GM21390 (cell line): Measurements from ENCODE around the gene C1QTNF7.

Experiments used
- ATAC-seq: cut with Tn5 transposase; IDR thresholded peaks from one replicate; pipeline ENCODE4 v1.9.1; 2021; ENCODE audit not compliant: unreplicated experiment

C1QTNF7 gene

DNA sequence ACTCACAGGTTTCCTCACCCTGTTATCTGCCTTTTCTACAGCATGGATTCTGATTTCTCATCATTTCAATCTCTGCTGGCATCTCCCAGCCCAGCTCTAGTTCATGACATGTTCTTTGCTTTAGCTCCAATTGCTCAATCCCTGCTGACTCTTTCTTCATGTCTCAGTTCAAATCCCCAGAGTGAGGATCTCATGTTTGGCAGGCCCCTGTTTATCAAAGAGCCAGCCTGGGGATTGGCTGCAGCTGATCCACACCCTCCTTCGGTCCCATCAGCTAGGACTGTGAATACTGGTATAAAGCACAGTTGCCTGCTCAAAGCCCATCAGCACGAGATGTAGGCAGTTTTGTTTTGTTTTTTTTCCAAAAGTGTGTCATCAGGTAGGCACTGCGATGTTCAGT lies 27.5 kb downstream of the C1QTNF7 start:
- no peak for ATAC-seq

- peak; percentile 99 for ATAC-seq
Measured at GRCh38 chr4:15457406-15458201, 29.8 kb downstream of the C1QTNF7 start.

GRCh38 chr4:15458616-15459015 lies 30.8 kb downstream of the C1QTNF7 start:
- no peak for ATAC-seq

DNA sequence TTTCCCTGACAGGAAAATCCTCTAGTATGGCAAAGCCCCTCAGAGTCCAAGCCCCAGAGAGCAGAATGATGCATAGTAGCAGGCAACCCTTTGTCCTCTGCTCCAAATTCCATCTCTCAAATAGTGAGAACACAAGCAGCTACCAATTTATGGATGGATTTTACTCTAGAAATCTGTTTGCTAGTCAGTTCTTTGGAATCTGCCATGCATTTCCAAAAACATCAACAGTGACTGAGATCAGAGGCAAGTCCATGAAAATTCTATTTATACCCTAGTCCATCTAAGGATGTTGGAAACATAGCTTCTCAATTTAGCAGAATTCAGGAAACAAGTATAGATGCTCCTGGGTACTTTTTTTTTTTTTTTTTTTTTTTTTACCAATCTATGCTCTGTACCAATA lies 31.9 kb downstream of the C1QTNF7 start:
- no peak for ATAC-seq

- no peak for ATAC-seq
Measured at GRCh38 chr4:15466596-15466995, 38.8 kb downstream of the C1QTNF7 start.

DNA sequence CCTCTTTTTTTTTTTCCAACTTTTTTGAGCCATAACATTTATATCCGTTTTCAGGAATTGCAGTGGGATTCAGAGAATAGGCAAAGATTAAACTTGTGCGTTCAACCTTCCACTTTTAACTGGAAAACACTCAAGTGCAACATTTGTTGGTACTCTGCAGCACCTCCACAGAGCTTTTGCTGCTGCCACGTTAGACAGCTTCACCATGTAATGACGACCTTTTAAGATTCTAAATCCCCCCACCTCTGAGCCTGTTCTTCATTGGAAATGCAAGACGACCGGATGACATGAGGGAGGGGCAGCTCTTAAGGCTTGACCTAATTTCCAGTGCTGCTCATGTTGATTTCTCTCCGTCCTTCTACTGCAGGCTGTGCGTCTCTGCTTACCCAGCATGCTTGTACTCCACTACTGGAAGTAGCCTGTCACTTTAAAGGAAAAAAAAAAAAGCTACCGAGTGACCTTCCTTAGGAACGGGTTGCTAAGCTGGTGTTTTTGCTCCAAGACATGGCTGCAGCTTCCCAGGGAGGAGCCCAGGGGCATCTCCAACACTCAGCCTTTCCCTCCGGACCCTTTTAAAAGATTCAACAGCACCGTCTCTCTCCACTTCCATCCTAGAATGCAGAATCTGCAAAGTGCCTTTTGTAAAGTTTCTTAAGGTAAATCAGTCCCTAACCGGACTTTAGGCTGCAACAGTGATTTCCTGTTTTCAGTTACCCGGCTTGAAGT lies 41.7 kb downstream of the C1QTNF7 start, which contains the start of gene CC2D2A:
CC2D2A (plus strand) TSS at position 481 of the 726 bp plus-strand sequence. CDS start 6,051 bp downstream, outside the sequence.
- ATAC-seq: no peak

- ATAC-seq: no peak
Measured at GRCh38 chr4:15470128-15470475, 42.3 kb downstream of the C1QTNF7 start.

DNA sequence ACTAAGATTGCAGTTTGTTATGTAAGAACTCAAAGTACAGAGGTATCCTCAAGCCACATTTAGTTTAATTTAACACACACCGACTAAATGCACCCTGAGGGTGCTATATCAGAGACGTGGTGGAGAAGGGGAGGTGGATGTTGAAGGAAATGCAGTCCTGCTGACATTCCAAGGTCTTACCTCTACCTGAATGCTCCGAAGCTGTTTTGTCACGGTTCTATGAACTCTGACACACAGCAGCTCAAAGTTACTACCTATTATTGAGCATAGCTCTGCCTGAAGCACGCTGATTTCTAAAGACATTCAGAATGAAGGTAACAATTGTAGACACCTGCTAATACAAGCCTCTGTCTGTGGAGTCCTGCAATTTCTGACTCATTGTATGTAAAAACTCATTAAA lies 48.6 kb downstream of the C1QTNF7 start:
- ATAC-seq: no peak

DNA sequence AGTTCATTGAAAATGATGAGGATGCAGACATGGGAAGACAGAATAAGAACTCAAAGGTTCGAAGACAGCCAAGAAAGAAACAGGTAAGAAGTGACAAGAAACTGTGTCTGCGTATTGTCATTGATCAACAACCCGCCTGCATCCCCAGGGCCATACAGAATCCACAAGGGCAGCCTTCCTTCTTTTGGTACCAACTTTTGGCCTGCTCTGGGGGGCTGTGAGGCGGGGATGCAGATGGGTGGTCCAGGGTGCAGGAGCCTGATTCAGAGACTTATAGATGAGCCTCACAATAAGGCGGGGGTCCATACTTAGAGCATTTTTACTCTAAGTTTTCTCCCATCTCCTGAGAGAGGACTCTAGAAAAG lies 50.9 kb downstream of the C1QTNF7 start:
- ATAC-seq: no peak

GRCh38 chr4:15479089-15479912 lies 51.5 kb downstream of the C1QTNF7 start:
- ATAC-seq: no peak

DNA sequence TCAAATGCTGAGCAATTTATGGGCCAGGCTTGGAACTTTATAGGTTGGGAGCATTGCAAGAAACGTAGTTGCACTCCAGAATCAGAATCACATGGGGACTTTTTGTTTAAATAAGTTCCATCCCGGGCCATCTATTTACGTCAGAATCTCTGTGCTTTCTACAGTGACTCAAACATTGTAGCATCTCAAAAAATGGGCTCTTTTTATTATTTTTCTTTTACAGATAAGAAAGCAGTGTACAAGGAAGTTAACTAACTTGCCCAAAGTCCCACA lies 52.0 kb downstream of the C1QTNF7 start:
- ATAC-seq: no peak

- ATAC-seq: no peak
Measured at GRCh38 chr4:15481961-15482745, 54.3 kb downstream of the C1QTNF7 start.

DNA sequence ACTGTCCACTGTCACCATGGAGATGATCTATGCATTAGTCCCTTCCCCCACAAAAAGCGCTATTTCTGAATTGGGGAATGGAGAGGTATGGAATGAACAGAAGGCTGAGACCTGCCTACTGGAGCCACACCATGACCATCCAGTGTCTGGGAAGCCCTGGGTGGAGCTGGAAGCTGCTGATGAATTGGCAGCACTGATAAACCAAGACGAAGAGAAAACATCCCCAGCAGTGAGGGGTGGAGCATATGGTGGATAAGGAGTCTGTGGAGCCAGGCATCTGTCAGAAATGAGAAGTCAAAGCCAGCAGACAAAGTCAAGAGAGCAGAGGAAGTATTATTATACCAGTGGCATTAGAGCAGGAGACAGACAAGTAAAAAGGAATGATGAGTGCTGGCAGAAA lies 55.0 kb downstream of the C1QTNF7 start:
- ATAC-seq: no peak

DNA sequence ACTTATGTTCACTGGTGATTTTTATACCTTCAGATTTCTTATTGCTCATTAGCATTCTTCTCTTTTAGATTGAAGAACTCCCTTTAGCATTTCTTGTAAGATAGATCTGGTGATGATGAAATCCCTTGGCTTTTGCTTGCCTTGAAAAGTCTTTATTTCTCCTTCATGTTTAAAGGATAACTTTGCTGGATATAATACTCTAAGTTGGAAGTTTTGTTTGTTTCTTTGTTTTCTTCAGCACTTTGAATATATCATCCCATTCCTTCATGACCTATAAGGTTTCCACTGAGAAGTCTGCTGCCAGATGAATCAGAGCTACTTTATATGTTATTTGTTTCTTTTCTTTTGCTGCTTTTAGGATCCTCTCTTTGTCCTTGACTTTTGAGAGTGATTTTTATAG lies 60.3 kb downstream of the C1QTNF7 start:
- no peak for ATAC-seq

- no peak for ATAC-seq
Measured at GRCh38 chr4:15488658-15489470, 61.0 kb downstream of the C1QTNF7 start.

- ATAC-seq: no peak
Measured at GRCh38 chr4:15489551-15489950, 61.7 kb downstream of the C1QTNF7 start.

- no peak for ATAC-seq
Measured at GRCh38 chr4:15493411-15493810, 65.6 kb downstream of the C1QTNF7 start.

DNA sequence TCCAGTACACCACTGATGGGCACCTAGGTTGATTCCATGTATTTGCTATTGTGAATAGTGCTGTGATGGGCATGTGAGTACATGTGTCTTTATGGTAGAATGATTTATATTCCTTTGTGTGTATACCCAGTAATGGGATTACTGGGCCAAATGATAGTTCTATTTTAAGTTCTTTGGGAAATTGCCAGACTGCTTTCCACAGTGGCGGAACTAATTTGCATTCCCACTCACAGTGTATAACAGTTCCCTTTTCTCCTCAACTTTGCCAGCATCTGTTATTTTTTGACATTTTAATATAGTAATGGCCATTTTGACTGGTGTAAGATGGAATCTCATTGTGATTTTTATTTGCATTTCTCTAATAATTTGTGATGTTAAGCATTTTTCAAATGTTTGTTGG lies 67.8 kb downstream of the C1QTNF7 start:
- no peak for ATAC-seq
